ENCODE results near the gene SLC34A2.
"Not testable (repeated sequence)": the region's sequence is repeated elsewhere in the genome, so short reads cannot be mapped to it uniquely, and the experiment has no call there.

The SLC34A2 gene

GRCh38 chr4:25638221-25638601 lies 17.4 kb upstream of the SLC34A2 start:
- in situ Hi-C loops (cut with HindIII; ENCODE audit: low pct_unique_long_range_greater_than_20kb, low sequenced_read_pairs), result no loop called here
- no peak for DNase-seq (ENCODE audit: low read depth in 1 of 2, low spot score in 1 of 2)
- no peak for TF ChIP-seq JUND (IDR thresholded peaks at IDR 0.05; ENCODE audit: low read depth)

- DNase-seq (ENCODE audit: low read depth in 1 of 2, low spot score in 1 of 2), result no peak
- in situ Hi-C loops (cut with HindIII; ENCODE audit: low pct_unique_long_range_greater_than_20kb, low sequenced_read_pairs), result no loop called here
- TF ChIP-seq JUND (IDR thresholded peaks at IDR 0.05; ENCODE audit: low read depth), result no peak
Observed at GRCh38 chr4:25638806-25639205, 16.8 kb upstream of the SLC34A2 start.

GRCh38 chr4:25650311-25650710 lies 5.3 kb upstream of the SLC34A2 start:
- no peak for DNase-seq (ENCODE audit: low read depth in 1 of 2, low spot score in 1 of 2)
- TF ChIP-seq JUND (IDR thresholded peaks at IDR 0.05; ENCODE audit: low read depth), result no peak
- in situ Hi-C loops (cut with HindIII; ENCODE audit: low pct_unique_long_range_greater_than_20kb, low sequenced_read_pairs), result no loop called here

GRCh38 chr4:25651682-25652081 lies 4.0 kb upstream of the SLC34A2 start:
- in situ Hi-C loops (cut with HindIII; ENCODE audit: low pct_unique_long_range_greater_than_20kb, low sequenced_read_pairs), result no loop called here
- no peak for DNase-seq (ENCODE audit: low read depth in 1 of 2, low spot score in 1 of 2)
- no peak for TF ChIP-seq JUND (IDR thresholded peaks at IDR 0.05; ENCODE audit: low read depth)

GRCh38 chr4:25654031-25654970 lies 1.4 kb upstream of the SLC34A2 start:
- in situ Hi-C loops (cut with HindIII; ENCODE audit: low pct_unique_long_range_greater_than_20kb, low sequenced_read_pairs), result no loop called here
- TF ChIP-seq JUND (IDR thresholded peaks at IDR 0.05; ENCODE audit: low read depth), result no peak
- DNase-seq (ENCODE audit: low read depth in 1 of 2, low spot score in 1 of 2), result peak in 1 of 2 experiments; percentile 16

- in situ Hi-C loops (cut with HindIII; ENCODE audit: low pct_unique_long_range_greater_than_20kb, low sequenced_read_pairs), result no loop called here
- DNase-seq (ENCODE audit: low read depth in 1 of 2, low spot score in 1 of 2), result no peak
Observed at GRCh38 chr4:25656031-25656430, 380 bp downstream of the SLC34A2 start.

GRCh38 chr4:25658357-25658771 lies 2.7 kb downstream of the SLC34A2 start:
- no peak for TF ChIP-seq JUND (IDR thresholded peaks at IDR 0.05; ENCODE audit: low read depth)
- in situ Hi-C loops (cut with HindIII; ENCODE audit: low pct_unique_long_range_greater_than_20kb, low sequenced_read_pairs), result no loop called here
- no peak for DNase-seq (ENCODE audit: low read depth in 1 of 2, low spot score in 1 of 2)

More at GRCh38 chr4:25656031-25656430, 380 bp downstream of the SLC34A2 start:
- TF ChIP-seq JUND (IDR thresholded peaks at IDR 0.05; ENCODE audit: low read depth), result no peak

GRCh38 chr4:25658777-25659176 lies 3.1 kb downstream of the SLC34A2 start:
- DNase-seq (ENCODE audit: low read depth in 1 of 2, low spot score in 1 of 2), result no peak
- in situ Hi-C loops (cut with HindIII; ENCODE audit: low pct_unique_long_range_greater_than_20kb, low sequenced_read_pairs), result no loop called here

GRCh38 chr4:25661441-25661840 lies 5.8 kb downstream of the SLC34A2 start:
- DNase-seq (ENCODE audit: low read depth in 1 of 2, low spot score in 1 of 2); in situ Hi-C loops (cut with HindIII; ENCODE audit: low pct_unique_long_range_greater_than_20kb, low sequenced_read_pairs): not testable (repeated sequence)

More at GRCh38 chr4:25658777-25659176, 3.1 kb downstream of the SLC34A2 start:
- TF ChIP-seq JUND (IDR thresholded peaks at IDR 0.05; ENCODE audit: low read depth), result no peak

GRCh38 chr4:25662306-25662705 lies 6.7 kb downstream of the SLC34A2 start:
- no peak for DNase-seq (ENCODE audit: low read depth in 1 of 2, low spot score in 1 of 2)
- TF ChIP-seq JUND (IDR thresholded peaks at IDR 0.05; ENCODE audit: low read depth), result no peak
- in situ Hi-C loops (cut with HindIII; ENCODE audit: low pct_unique_long_range_greater_than_20kb, low sequenced_read_pairs), result no loop called here

GRCh38 chr4:25663781-25664180 lies 8.1 kb downstream of the SLC34A2 start:
- no peak for TF ChIP-seq JUND (IDR thresholded peaks at IDR 0.05; ENCODE audit: low read depth)
- no peak for DNase-seq (ENCODE audit: low read depth in 1 of 2, low spot score in 1 of 2)

GRCh38 chr4:25666031-25666630 lies 10.5 kb downstream of the SLC34A2 start:
- no peak for DNase-seq (ENCODE audit: low read depth in 1 of 2, low spot score in 1 of 2)
- in situ Hi-C loops (cut with HindIII; ENCODE audit: low pct_unique_long_range_greater_than_20kb, low sequenced_read_pairs), result no loop called here
- no peak for TF ChIP-seq JUND (IDR thresholded peaks at IDR 0.05; ENCODE audit: low read depth)

More at GRCh38 chr4:25663781-25664180, 8.1 kb downstream of the SLC34A2 start:
- in situ Hi-C loops (cut with HindIII; ENCODE audit: low pct_unique_long_range_greater_than_20kb, low sequenced_read_pairs), result no loop called here

GRCh38 chr4:25667931-25668557 lies 12.4 kb downstream of the SLC34A2 start:
- no peak for TF ChIP-seq JUND (IDR thresholded peaks at IDR 0.05; ENCODE audit: low read depth)
- in situ Hi-C loops (cut with HindIII; ENCODE audit: low pct_unique_long_range_greater_than_20kb, low sequenced_read_pairs), result no loop called here
- peak in 1 of 2 experiments; percentile 4 for DNase-seq (ENCODE audit: low read depth in 1 of 2, low spot score in 1 of 2)
